MM.1S (cell line): ENCODE measurements around the gene ARHGAP42.

Experiments
- DNase-seq: peaks from one replicate; pipeline ENCODE4 v3.0.0-alpha.2; 2015
- H2AFZ ChIP-seq: fragments of 300-600 bp; sonication (generic); 2 replicates; pipeline ENCODE4 v1.6.0; 2016; ENCODE audit warnings: antibody characterized with exemption, low read length
- H3F3A ChIP-seq: fragments of 300-600 bp; sonication (generic); 2 replicates; pipeline ENCODE4 v1.6.1; 2016; ENCODE audit warnings: mild to moderate bottlenecking, antibody characterized with exemption, low read length, moderate library complexity, mixed read lengths; ENCODE audit not compliant: insufficient read depth
- H3K27ac ChIP-seq: fragments of 300-600 bp; sonication (generic); 2 replicates; pipeline ENCODE4 v1.5.1; 2016; ENCODE audit warnings: mild to moderate bottlenecking, low read length
- H3K27me3 ChIP-seq: fragments of 300-600 bp; sonication (generic); replicated peaks from 2 replicates; pipeline ENCODE4 v1.6.0; 2016; ENCODE audit warnings: low read length; ENCODE audit not compliant: insufficient read depth
- H3K36me3 ChIP-seq: fragments of 300-600 bp; sonication (generic); replicated peaks from 2 replicates; pipeline ENCODE4 v1.6.1; 2016; ENCODE audit warnings: mild to moderate bottlenecking, low read length, mixed read lengths; ENCODE audit not compliant: insufficient read depth
- H3K4me1 ChIP-seq: fragments of 300-600 bp; sonication (generic); 2 replicates; pipeline ENCODE4 v1.6.1; 2016; ENCODE audit warnings: low read length, mixed read lengths
- H3K4me2 ChIP-seq: fragments of 300-600 bp; sonication (generic); 2 replicates; pipeline ENCODE4 v1.6.0; 2016; ENCODE audit warnings: low read depth, low read length
- H3K4me3 ChIP-seq: fragments of 300-600 bp; sonication (generic); 2 replicates; pipeline ENCODE4 v1.5.1; 2016; ENCODE audit warnings: low read length, mixed read lengths
- H3K79me2 ChIP-seq: fragments of 300-600 bp; sonication (generic); 2 replicates; pipeline ENCODE4 v1.6.1; 2016; ENCODE audit warnings: mixed run types, low read length, mixed read lengths
- H3K9ac ChIP-seq: fragments of 300-600 bp; sonication (generic); 2 replicates; pipeline ENCODE4 v1.6.1; 2016; ENCODE audit warnings: low read length, mixed read lengths
- H3K9me2 ChIP-seq: fragments of 300-600 bp; sonication (generic); replicated peaks from 2 replicates; pipeline ENCODE4 v1.6.1; 2016; ENCODE audit warnings: mild to moderate bottlenecking, low read length, mixed read lengths; ENCODE audit not compliant: insufficient read depth
- H3K9me3 ChIP-seq: fragments of 300-600 bp; sonication (generic); replicated peaks from 2 replicates; pipeline ENCODE4 v1.6.1; 2016; ENCODE audit warnings: mild to moderate bottlenecking, low read length, mixed read lengths; ENCODE audit not compliant: insufficient read depth
- H4K20me1 ChIP-seq: fragments of 300-600 bp; sonication (generic); 2 replicates; pipeline ENCODE4 v1.6.1; 2016; ENCODE audit warnings: mild to moderate bottlenecking, low read length, moderate library complexity, mixed read lengths; ENCODE audit not compliant: insufficient read depth
- EZH2 ChIP-seq: fragments of 300-600 bp; sonication (generic); optimal IDR thresholded peaks from 2 replicates; pipeline ENCODE3; 2017; ENCODE audit warnings: low read depth, mild to moderate bottlenecking, antibody characterized with exemption, low read length, mixed read lengths
- EZH2phosphoT487 ChIP-seq: fragments of 300-600 bp; sonication (generic); IDR thresholded peaks from 2 replicates; pipeline ENCODE4 v1.6.1; 2018; ENCODE audit warnings: antibody characterized with exemption, low read length
- TF ChIP-seq, protein P1 (sequence below): fragments of 300-600 bp; sonication (generic); IDR thresholded peaks from 2 replicates; pipeline ENCODE4 v1.5.1; 2016; ENCODE audit warnings: antibody characterized with exemption, low read length, mixed read lengths

Gene ARHGAP42

DNA sequence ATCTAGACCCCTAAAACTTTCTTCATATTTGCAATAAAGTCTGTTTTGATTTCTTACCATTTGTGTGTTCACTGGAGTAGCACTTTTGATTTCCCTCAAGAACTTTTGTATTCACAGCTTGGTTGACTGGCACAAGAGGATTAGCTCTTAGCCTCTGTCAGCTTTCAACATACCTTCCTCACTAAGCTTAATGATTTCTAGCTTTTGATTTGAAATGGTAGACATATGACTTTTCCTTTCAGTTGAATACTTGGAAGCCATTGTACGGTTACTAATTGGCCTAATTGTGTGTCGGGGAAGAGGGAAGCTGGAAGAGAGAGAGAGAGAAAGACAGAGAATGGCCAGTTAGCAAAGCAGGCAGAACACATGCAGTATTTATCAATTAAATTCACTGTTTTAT lies 180.5 kb downstream of the ARHGAP42 start:
- peaks cover 7% of the 10 kb centered on the region for H3F3A ChIP-seq
- no peaks in the 10 kb centered on the region for H4K20me1 ChIP-seq
- no peak overlapping the region for H3K27ac ChIP-seq
- TF ChIP-seq, protein P1, sequence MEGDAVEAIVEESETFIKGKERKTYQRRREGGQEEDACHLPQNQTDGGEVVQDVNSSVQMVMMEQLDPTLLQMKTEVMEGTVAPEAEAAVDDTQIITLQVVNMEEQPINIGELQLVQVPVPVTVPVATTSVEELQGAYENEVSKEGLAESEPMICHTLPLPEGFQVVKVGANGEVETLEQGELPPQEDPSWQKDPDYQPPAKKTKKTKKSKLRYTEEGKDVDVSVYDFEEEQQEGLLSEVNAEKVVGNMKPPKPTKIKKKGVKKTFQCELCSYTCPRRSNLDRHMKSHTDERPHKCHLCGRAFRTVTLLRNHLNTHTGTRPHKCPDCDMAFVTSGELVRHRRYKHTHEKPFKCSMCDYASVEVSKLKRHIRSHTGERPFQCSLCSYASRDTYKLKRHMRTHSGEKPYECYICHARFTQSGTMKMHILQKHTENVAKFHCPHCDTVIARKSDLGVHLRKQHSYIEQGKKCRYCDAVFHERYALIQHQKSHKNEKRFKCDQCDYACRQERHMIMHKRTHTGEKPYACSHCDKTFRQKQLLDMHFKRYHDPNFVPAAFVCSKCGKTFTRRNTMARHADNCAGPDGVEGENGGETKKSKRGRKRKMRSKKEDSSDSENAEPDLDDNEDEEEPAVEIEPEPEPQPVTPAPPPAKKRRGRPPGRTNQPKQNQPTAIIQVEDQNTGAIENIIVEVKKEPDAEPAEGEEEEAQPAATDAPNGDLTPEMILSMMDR: no peak
- TF ChIP-seq EZH2: no peak
- no peaks in the 10 kb centered on the region for H3K36me3 ChIP-seq
- H3K9me2 ChIP-seq: no peaks in the 10 kb centered on the region
- no peak overlapping the region for H3K9ac ChIP-seq
- no peak overlapping the region for H2AFZ ChIP-seq
- no peaks in the 10 kb centered on the region for H3K9me3 ChIP-seq
- no peaks in the 10 kb centered on the region for H3K79me2 ChIP-seq
- DNase-seq: no peak
- H3K27me3 ChIP-seq: no peaks in the 10 kb centered on the region
- H3K4me1 ChIP-seq: peaks cover 7% of the 10 kb centered on the region
- H3K4me2 ChIP-seq: no peak overlapping the region
- H3K4me3 ChIP-seq: no peak overlapping the region

DNA sequence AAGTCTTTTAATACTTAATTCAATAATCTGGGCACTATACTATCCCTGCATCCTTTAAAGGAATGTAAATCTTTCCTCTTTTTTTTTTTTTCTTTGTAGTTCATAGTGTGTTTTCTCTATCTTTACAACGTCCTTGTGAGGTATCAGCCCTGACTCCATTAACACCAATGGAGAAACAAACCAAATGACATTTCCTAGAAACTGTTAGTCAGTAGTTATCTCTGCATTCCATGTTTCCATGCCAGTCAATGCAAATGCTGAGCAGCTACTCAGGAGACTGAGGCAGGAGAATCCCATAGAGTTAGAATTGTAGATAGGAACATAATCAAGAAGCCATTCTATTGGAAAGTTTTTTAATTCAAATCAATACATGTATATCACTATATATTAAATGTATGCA lies 182.2 kb downstream of the ARHGAP42 start:
- no peaks in the 10 kb centered on the region for H3K36me3 ChIP-seq
- H3K4me1 ChIP-seq: no peaks in the 10 kb centered on the region
- H3K9me3 ChIP-seq: no peaks in the 10 kb centered on the region

DNA sequence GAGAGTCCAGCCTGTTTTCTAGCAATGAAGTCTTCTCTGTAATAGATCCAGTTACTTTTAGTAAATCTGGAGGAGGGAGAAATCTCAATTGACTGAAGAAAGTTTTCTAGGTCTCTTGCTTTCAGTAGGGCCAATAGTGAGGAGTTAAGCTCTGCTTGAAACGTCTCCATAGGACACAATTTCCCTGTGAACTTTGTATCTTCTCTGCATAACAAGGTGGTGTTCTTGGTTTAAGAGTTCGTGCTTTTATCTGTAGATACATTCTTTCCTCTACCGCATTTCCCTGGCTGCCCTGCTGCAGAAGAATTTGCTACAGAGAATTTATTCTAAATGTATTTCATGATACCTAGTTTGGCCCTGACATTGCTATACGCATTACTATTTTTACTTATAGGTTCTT lies 183.1 kb downstream of the ARHGAP42 start:
- H3K27ac ChIP-seq: no peak overlapping the region
- H3K27me3 ChIP-seq: no peaks in the 10 kb centered on the region
- H3K9me3 ChIP-seq: no peaks in the 10 kb centered on the region
- H3K79me2 ChIP-seq: no peaks in the 10 kb centered on the region
- H3K4me2 ChIP-seq: no peak overlapping the region
- H3K9me2 ChIP-seq: no peaks in the 10 kb centered on the region
- no peak for DNase-seq
- no peak overlapping the region for H2AFZ ChIP-seq
- H4K20me1 ChIP-seq: no peaks in the 10 kb centered on the region
- H3K4me1 ChIP-seq: no peaks in the 10 kb centered on the region
- H3K36me3 ChIP-seq: no peaks in the 10 kb centered on the region
- H3F3A ChIP-seq: no peaks in the 10 kb centered on the region
- TF ChIP-seq, protein P1: no peak
- TF ChIP-seq EZH2: no peak
- no peak for TF ChIP-seq EZH2phosphoT487
- no peak overlapping the region for H3K4me3 ChIP-seq
- no peak overlapping the region for H3K9ac ChIP-seq

More for the DNA sequence above, 182.2 kb downstream of the ARHGAP42 start:
- DNase-seq: no peak
- no peaks in the 10 kb centered on the region for H3K79me2 ChIP-seq
- no peak overlapping the region for H3K9ac ChIP-seq
- H3K4me2 ChIP-seq: no peak overlapping the region
- no peak overlapping the region for H3K4me3 ChIP-seq
- no peaks in the 10 kb centered on the region for H4K20me1 ChIP-seq
- no peaks in the 10 kb centered on the region for H3K9me2 ChIP-seq
- H3F3A ChIP-seq: no peaks in the 10 kb centered on the region
- H3K27me3 ChIP-seq: no peaks in the 10 kb centered on the region
- H3K27ac ChIP-seq: no peak overlapping the region
- H2AFZ ChIP-seq: no peak overlapping the region
- no peak for TF ChIP-seq EZH2phosphoT487
- no peak for TF ChIP-seq EZH2
- TF ChIP-seq, protein P1: no peak
